ENCODE data around the gene ZNF76. TPM values are rescaled to one million over a fixed set of nuclear protein-coding genes. Genes with fewer than 3 reads are reported as not detected.

The ZNF76 gene
- polyA plus RNA-seq, 1 of the 3 experiments (the other 2 are of a cell fraction): 19.7 TPM

DNA sequence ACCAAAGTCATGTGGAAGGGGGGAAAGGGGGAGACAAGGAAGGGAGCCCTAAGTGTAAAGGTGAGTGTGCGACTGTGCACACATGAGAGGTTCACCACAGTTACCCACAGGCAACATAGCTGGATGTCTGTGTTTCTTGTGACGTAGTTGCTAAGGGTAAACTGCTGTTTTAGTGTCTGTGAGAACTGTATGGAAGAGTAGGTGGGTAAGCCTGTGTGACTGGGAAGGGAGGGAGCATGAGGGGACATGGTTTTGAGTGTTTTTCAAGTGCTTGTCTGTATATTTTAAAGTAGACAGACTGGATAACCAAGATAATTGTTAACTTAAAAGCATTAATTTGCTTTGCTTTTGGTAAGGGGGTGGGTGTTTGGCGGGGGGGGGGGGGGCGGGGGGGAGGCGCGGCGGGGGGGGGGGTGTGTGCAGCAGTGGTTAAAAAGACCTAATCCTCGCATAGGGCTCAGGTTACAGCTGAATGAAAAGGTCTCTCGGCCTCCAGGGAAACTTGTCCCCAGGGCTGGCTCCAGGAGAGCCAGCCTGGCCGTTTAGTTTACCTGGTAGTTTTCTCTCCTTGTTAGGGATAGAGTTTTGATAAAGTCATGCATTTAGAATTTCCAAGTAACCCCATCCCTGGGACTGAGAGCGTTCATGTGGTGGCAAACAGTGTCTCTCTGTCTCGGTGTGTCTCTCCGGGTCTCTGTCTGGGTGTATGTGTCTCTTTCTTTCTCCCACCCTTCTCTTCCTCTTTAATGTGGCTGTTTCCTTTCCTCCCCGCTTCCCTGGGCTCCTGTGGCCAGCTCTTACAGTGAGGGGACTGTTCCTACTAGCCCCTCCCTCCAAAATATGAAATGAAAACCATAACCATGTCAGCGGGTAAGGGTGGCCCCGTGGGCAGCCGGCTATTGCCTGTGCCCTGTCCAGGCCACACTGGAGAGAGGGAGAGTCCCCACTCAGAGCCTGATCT is 42.4 kb upstream of the ZNF76 start:
- POLR2A ChIA-PET: no interaction called here
- WGBS (ENCODE audit: low lambda C conversion rate): 86% methylated on average over 10 of the region's 17 CpGs

More for the DNA sequence above, 42.4 kb upstream of the ZNF76 start:
- Histone ChIP-seq H3K9ac (no peak overlapping the region), H3K27ac (ENCODE audit: low read depth in 2 of 2, low read length in 1 of 2) (no peak overlapping the region), H3K27me3 (ENCODE audit: insufficient read depth) (no peaks in the 10 kb centered on the region), H4K20me1 (ENCODE audit: insufficient read depth) (no peaks in the 10 kb centered on the region), H3K36me3 (replicated peaks in 1 of 2; ENCODE audit: control insufficient read depth in 1 of 2, insufficient read depth in 2 of 2, low read length in 1 of 2) (no peaks in the 10 kb centered on the region), H3K4me3 (ENCODE audit: low read depth in 2 of 2, low read length in 1 of 2) (no peak overlapping the region), H3K79me2 (ENCODE audit: insufficient read depth) (peaks cover 9% of the 10 kb centered on the region; the same call in 1 of the 2 replicates), H3F3A (replicated peaks; ENCODE audit: insufficient read depth) (no peaks in the 10 kb centered on the region), H3K9me2 (no peaks in the 10 kb centered on the region), H3K9me3 (no peaks in the 10 kb centered on the region), H3K4me2 (no peak overlapping the region; the same call in 1 of the 2 replicates), H3K4me1 (ENCODE audit: control insufficient read depth in 1 of 2, insufficient read depth in 2 of 2, low read depth in 1 of 2, low read length in 1 of 2) (peaks cover 0 to 4% of the 10 kb centered on the region in 2 experiments; a peak in 1 of 4 replicates), H2AFZ (ENCODE audit: low read depth) (no peak overlapping the region)
- TF ChIP-seq RAD21 (IDR thresholded peaks at IDR 0.05; ENCODE audit: low read length) (no peak), TCF12 (IDR thresholded peaks at IDR 0.05) (no peak), EP300 (IDR thresholded peaks at IDR 0.05; ENCODE audit: borderline replicate concordance in 1 of 2, low read depth in 1 of 2, low read length in 1 of 2) (no peak), ELF1 (IDR thresholded peaks at IDR 0.05) (no peak), YY1 (IDR thresholded peaks at IDR 0.05; ENCODE audit: low read depth) (no peak), MXI1 (IDR thresholded peaks at IDR 0.05; ENCODE audit: low read depth, low read length) (no peak), FOSL2 (IDR thresholded peaks at IDR 0.05; ENCODE audit: borderline replicate concordance, low read depth) (no peak), MEF2A (IDR thresholded peaks at IDR 0.05; ENCODE audit: borderline replicate concordance, low read depth) (no peak), FOXM1 (IDR thresholded peaks at IDR 0.05; ENCODE audit: low read depth) (no peak), SIN3A (IDR thresholded peaks at IDR 0.05; ENCODE audit: borderline replicate concordance, low read depth, low read length) (no peak), RFX5 (IDR thresholded peaks at IDR 0.05; ENCODE audit: low read length) (no peak), GABPA (IDR thresholded peaks at IDR 0.05; ENCODE audit: low read depth) (no peak)
- TF ChIP-seq, protein P1, sequence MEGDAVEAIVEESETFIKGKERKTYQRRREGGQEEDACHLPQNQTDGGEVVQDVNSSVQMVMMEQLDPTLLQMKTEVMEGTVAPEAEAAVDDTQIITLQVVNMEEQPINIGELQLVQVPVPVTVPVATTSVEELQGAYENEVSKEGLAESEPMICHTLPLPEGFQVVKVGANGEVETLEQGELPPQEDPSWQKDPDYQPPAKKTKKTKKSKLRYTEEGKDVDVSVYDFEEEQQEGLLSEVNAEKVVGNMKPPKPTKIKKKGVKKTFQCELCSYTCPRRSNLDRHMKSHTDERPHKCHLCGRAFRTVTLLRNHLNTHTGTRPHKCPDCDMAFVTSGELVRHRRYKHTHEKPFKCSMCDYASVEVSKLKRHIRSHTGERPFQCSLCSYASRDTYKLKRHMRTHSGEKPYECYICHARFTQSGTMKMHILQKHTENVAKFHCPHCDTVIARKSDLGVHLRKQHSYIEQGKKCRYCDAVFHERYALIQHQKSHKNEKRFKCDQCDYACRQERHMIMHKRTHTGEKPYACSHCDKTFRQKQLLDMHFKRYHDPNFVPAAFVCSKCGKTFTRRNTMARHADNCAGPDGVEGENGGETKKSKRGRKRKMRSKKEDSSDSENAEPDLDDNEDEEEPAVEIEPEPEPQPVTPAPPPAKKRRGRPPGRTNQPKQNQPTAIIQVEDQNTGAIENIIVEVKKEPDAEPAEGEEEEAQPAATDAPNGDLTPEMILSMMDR (IDR thresholded peaks at IDR 0.05): no peak
- TF ChIP-seq, protein P2, sequence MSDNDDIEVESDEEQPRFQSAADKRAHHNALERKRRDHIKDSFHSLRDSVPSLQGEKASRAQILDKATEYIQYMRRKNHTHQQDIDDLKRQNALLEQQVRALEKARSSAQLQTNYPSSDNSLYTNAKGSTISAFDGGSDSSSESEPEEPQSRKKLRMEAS (IDR thresholded peaks at IDR 0.05; ENCODE audit: low read depth): no peak
- TF ChIP-seq, protein P3, sequence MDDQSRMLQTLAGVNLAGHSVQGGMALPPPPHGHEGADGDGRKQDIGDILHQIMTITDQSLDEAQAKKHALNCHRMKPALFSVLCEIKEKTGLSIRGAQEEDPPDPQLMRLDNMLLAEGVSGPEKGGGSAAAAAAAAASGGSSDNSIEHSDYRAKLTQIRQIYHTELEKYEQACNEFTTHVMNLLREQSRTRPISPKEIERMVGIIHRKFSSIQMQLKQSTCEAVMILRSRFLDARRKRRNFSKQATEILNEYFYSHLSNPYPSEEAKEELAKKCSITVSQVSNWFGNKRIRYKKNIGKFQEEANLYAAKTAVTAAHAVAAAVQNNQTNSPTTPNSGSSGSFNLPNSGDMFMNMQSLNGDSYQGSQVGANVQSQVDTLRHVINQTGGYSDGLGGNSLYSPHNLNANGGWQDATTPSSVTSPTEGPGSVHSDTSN (IDR thresholded peaks at IDR 0.05): no peak
- TF ChIP-seq, protein P4, sequence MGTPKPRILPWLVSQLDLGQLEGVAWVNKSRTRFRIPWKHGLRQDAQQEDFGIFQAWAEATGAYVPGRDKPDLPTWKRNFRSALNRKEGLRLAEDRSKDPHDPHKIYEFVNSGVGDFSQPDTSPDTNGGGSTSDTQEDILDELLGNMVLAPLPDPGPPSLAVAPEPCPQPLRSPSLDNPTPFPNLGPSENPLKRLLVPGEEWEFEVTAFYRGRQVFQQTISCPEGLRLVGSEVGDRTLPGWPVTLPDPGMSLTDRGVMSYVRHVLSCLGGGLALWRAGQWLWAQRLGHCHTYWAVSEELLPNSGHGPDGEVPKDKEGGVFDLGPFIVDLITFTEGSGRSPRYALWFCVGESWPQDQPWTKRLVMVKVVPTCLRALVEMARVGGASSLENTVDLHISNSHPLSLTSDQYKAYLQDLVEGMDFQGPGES (IDR thresholded peaks at IDR 0.05; ENCODE audit: low read depth, low read length): no peak
- TF ChIP-seq, protein P5, sequence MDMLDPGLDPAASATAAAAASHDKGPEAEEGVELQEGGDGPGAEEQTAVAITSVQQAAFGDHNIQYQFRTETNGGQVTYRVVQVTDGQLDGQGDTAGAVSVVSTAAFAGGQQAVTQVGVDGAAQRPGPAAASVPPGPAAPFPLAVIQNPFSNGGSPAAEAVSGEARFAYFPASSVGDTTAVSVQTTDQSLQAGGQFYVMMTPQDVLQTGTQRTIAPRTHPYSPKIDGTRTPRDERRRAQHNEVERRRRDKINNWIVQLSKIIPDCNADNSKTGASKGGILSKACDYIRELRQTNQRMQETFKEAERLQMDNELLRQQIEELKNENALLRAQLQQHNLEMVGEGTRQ (IDR thresholded peaks at IDR 0.05; ENCODE audit: borderline replicate concordance, low read depth, low read length): no peak
- CTCF ChIA-PET: interaction anchor here (1.2 to 8.7 kb wide), 4 partner anchors 12 to 70 kb away, joined by 4 to 57 read pairs (median 18); no protein-coding TSS in a partner anchor
- no peak for DNase-seq

Data from SK-N-SH (cell line).